Uterine smooth muscle cell (primary cell): Measurements from ENCODE around the gene TP53TG3. TPM values are rescaled to one million over a fixed set of nuclear protein-coding genes. Genes with fewer than 3 reads are reported as not detected.

Source experiments
- total RNA-seq: library from RNA; depleted of rRNA; stranded (reverse); fragments of >200 nt; gene quantifications from 2 replicates; pipeline ENCODE4 v1.2.3, GENCODE V29; 2014

Gene TP53TG3
- not detected in 2 replicates for total RNA-seq

GRCh38 chr16:32676065-32676464 is at the start of gene TP53TG3:
Gene TP53TG3, minus strand, starts transcription at chr16:32676165. Its CDS starts 68 bp downstream, at chr16:32676097.

